ENCODE measurements around the gene KRT8. TPM values are rescaled to one million over a fixed set of nuclear protein-coding genes. Genes with fewer than 3 reads are reported as not detected.

The KRT8 gene
- total RNA-seq, 1 experiment from 2014 or later = 1,655 TPM

- H3K9me3 ChIP-seq (ENCODE audit: control insufficient read depth in 1 of 2, insufficient read depth in 1 of 2, low read depth in 1 of 2, low read length in 2 of 2) = no peaks in the 10 kb centered on the region
- CTCF ChIA-PET = interaction anchor here (0.9 to 8.9 kb wide), 10 partner anchors 12 to 739 kb away, joined by 3 to 140 read pairs (median 6); no protein-coding TSS in a partner anchor
- no peak overlapping the region for H2AFZ ChIP-seq (ENCODE audit: low read depth, low read length, poor library complexity, severe bottlenecking)
- no peak overlapping the region for H3K4me2 ChIP-seq (ENCODE audit: low read length)
- no peaks in the 10 kb centered on the region for H3K79me2 ChIP-seq (ENCODE audit: insufficient read depth, low read length)
- H3K27ac ChIP-seq (ENCODE audit: low read depth, low read length) = no peak overlapping the region; the same call in 1 of the 2 replicates
- no peak overlapping the region for H3K4me3 ChIP-seq (replicated peaks in 1 of 2; ENCODE audit: low read depth in 1 of 2, low read length in 2 of 2)
- H3K36me3 ChIP-seq (ENCODE audit: control insufficient read depth in 1 of 2, insufficient read depth in 2 of 2, low read length in 2 of 2) = no peaks in the 10 kb centered on the region
- POLR2A ChIA-PET = interaction anchor here (4.8 kb wide), 1 partner anchor 729 kb away, joined by 40 read pairs; no protein-coding TSS in a partner anchor
- no peaks in the 10 kb centered on the region for H3K9me2 ChIP-seq (ENCODE audit: insufficient read depth)
- RAD21 ChIA-PET (ENCODE audit: low non-redundant PET in 1 of 2, low total read pairs in 2 of 2, uncharacterized antibody in 2 of 2, unreplicated experiment in 2 of 2) = interaction anchor here (1.1 to 1.2 kb wide), 2 partner anchors 505 kb away, joined by 3 to 4 read pairs; no protein-coding TSS in a partner anchor
- no peak for ATAC-seq
- H3K4me1 ChIP-seq (ENCODE audit: control insufficient read depth in 1 of 2, insufficient read depth in 2 of 2, low read length in 2 of 2) = peaks cover 49 to 81% of the 10 kb centered on the region in 2 experiments
- intact Hi-C loops (cut with micrococcal nuclease) = no loop called here
- no peak for DNase-seq (ENCODE audit: low read depth, low spot score)
- H3K9ac ChIP-seq (ENCODE audit: low read length) = no peak overlapping the region
- no peaks in the 10 kb centered on the region for H4K20me1 ChIP-seq (ENCODE audit: insufficient read depth)
- BruUV-seq (replicated peaks) = no TSS peak
- H3K27me3 ChIP-seq (ENCODE audit: insufficient read depth, low read length) = no peaks in the 10 kb centered on the region
- TF ChIP-seq ZNF274 (IDR thresholded peaks at IDR 0.05; ENCODE audit: low read depth, low read length) (no peak), ELF1 (IDR thresholded peaks at IDR 0.05; ENCODE audit: borderline replicate concordance, low read depth) (no peak), JUND (IDR thresholded peaks at IDR 0.05) (no peak), MAX (IDR thresholded peaks at IDR 0.05) (no peak)
Measured at GRCh38 chr12:52877242-52877641, 27.6 kb downstream of the KRT8 start.

- Histone ChIP-seq H3K9me2 (ENCODE audit: insufficient read depth) (no peaks in the 10 kb centered on the region), H3K4me3 (replicated peaks in 1 of 2; ENCODE audit: low read depth in 1 of 2, low read length in 2 of 2) (no peak overlapping the region), H3K27ac (ENCODE audit: low read depth, low read length) (peak overlapping the region; percentile 26; the same call in 1 of the 2 replicates), H3K9ac (ENCODE audit: low read length) (no peak overlapping the region), H3K79me2 (ENCODE audit: insufficient read depth, low read length) (no peaks in the 10 kb centered on the region), H3K4me2 (ENCODE audit: low read length) (peak overlapping the region; percentile 13; the same call in 1 of the 2 replicates), H2AFZ (ENCODE audit: low read depth, low read length, poor library complexity, severe bottlenecking) (no peak overlapping the region), H3K9me3 (ENCODE audit: control insufficient read depth in 1 of 2, insufficient read depth in 1 of 2, low read depth in 1 of 2, low read length in 2 of 2) (no peaks in the 10 kb centered on the region), H4K20me1 (ENCODE audit: insufficient read depth) (no peaks in the 10 kb centered on the region), H3K36me3 (ENCODE audit: control insufficient read depth in 1 of 2, insufficient read depth in 2 of 2, low read length in 2 of 2) (no peaks in the 10 kb centered on the region), H3K4me1 (ENCODE audit: control insufficient read depth in 1 of 2, insufficient read depth in 2 of 2, low read length in 2 of 2) (peaks cover 57 to 90% of the 10 kb centered on the region in 2 experiments), H3K27me3 (ENCODE audit: insufficient read depth, low read length) (no peaks in the 10 kb centered on the region)
- RAD21 ChIA-PET (ENCODE audit: low non-redundant PET in 1 of 2, low total read pairs in 2 of 2, uncharacterized antibody in 2 of 2, unreplicated experiment in 2 of 2) = no interaction called here
- TF ChIP-seq ZFX (IDR thresholded peaks at IDR 0.05) (peak; percentile 36; the same call in 1 of the 2 replicates), EZH2 (IDR thresholded peaks at IDR 0.05) (no peak)
- no TSS peak for BruUV-seq (replicated peaks)
- POLR2A ChIA-PET = interaction anchor here (4.8 kb wide), 1 partner anchor 729 kb away, joined by 40 read pairs; no protein-coding TSS in a partner anchor
- CTCF ChIA-PET = interaction anchor here (1.3 to 2.3 kb wide), 2 partner anchors 8 to 503 kb away, joined by 4 to 20 read pairs; no protein-coding TSS in a partner anchor
- no peak for DNase-seq (ENCODE audit: low read depth, low spot score)
- no peak for ATAC-seq
- intact Hi-C loops (cut with micrococcal nuclease) = no loop called here
Measured at GRCh38 chr12:52876372-52876771, 28.5 kb downstream of the KRT8 start.
